NCI-H1092 (cell line): ENCODE results near the gene BBC3.

Source experiments
- DNase-seq: peaks from one replicate; lab custom pipeline; 2025; lab: John Stamatoyannopoulos, UW

Gene BBC3

DNA sequence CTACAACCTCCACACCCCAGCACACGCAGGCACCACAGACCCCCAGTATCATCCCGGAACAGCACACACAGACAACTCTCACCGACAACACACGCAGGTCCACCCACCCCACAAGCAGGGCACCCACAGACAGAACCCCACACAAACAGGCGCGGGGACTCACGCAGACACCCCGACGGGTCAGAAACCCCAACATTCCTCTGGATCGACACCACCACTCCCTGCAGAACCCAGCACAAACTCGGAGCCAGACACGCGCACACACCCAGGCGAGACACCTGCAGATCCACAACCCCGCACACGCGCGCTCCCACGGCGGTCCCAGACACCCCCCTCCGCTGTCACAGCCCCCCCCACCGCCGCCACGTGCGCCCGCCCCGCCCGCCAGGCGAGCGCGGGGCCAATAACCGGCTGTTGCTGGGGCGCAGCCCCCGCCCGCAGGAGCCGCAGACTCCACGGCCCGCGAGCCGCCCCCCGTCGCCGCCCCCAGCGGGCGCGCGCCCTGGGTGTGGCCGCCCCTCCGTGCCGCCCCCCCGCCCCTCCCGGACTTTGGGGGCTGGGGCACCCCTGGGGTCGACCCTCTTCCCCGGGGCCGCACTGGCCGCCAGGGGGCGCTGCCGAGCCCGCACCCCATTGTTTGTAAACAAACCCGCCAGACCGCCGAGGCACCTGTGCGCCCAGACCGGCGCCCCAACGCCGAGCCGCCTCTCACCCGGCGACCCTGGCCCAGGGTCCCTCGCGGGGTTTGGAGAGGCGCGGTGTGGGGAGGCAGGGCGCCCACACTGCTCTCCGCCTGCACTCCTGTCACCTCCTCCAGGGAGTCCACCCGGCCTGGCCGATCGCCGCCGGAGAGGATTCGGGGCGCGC is 712 bp downstream of the BBC3 start:
- no peak for DNase-seq

DNA sequence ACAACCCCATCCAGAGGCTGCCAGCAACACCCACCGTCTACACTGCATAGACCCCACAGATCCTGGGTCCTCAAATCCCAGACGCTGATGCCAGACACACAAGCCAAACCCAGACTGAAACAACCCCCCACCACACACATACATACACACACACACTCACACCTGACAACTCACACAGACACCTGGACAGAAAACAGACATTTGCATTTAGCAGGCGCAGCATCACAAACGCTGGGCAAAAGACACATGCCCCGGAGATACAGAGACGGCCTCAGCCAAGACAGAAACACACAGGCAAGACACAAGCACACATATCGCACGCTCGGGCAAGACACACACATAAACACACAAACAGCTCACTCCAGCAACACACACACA is 1.3 kb downstream of the BBC3 start:
- no peak for DNase-seq

DNA sequence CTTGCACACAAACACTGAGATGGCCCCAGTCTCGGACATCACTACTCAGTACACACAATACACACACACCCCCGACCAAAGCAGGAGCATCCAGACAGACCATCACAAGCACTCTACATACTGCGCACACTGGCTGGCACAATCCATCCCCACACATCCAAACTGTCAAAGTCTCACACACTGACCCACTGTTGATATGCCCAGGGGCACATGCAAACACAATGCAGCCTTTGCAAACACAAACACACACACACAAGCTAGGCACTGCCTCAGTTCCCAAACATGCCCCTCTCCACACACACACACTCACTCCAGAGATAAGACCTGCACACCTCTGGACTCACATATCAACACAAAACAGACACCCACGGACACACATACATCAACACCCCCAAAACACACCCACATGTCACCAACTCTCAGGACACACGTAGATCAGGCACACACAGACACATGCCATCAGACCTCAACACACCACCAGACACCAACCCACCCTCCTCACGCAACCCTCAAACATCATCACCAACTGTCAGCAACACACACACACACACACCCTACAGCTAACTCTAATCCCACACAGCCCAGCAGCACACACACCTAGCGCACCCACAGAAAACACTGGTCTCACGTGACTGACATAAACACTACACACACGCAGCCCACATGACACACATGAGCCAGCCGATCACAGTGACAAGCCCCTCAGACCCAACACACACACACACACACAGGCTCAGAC is 1.9 kb downstream of the BBC3 start:
- no peak for DNase-seq

DNA sequence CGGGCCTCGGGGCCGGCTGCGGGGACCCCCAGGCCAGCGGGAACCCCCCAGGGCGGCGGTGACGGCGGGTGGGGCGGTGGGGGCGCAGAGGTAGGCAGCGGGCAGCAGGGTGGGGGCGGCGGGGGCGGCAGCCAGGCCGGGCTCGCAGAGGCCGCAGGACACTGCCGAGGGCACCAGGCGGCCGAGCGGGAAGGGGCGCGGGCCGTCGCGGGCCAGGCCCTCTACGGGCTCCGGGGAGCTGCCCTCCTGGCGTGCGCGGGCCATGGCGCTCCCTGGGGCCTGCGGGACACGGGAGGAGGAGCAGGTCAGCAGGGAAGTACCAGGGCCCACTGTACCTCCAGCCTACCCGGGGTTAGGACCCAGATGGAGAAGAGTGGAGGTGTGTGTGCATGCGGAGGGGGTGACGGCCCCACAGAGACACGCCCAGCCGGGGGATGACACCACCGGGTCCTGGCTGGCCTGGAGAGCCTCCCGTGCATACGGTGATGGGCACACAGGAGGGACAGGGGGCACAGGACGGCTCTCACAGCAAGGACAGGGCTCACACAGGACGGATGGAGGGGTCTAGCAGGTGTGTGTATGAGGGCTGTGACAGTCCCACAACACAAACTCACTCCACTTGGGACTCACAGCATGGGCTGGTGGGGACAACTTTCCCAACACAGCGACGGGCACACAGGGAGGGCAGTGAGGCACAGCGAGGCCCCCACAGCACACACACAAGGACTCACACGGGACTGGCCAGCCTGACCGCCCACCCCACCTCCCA is 2.6 kb downstream of the BBC3 start:
- DNase-seq, result no peak

DNA sequence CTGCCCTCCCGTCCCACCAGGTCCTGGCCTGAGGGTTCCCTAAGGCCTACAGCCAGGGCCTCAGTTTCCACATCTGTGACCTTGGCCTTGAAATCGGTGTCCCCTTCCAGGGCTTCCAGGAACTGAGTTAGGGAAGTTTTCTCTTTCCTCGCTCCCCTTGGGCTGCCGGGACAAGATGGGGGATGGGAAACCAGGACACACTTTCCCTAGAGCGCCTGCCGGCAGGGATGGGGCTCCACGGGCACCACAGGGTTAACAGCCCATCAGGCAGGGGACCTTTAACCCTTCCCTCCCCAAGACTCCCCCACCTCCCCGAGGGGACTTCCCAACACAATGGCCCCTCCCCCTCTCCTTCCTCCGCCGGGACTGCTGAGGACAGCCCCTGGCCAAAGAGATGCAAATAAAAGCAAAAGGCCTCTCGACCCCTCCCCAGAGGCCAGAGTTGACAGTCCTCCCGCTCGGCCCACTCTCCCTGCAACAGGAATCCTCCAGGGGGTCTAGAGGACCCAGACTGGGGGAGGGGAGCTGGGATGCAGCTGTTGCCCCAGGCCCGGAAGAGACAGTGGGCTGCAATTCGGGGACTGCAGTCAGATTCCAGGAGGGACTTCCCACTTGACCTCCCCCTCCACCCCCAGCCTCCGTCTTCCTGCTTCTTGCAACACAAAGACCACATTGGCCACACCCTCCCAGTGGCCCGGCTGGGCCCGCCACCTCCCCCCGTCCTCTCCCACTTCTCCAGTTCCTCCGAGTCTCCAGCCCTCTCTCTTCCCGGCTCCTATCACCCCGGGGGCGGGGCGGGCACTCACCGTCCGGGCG is 3.4 kb downstream of the BBC3 start:
- DNase-seq, result no peak

DNA sequence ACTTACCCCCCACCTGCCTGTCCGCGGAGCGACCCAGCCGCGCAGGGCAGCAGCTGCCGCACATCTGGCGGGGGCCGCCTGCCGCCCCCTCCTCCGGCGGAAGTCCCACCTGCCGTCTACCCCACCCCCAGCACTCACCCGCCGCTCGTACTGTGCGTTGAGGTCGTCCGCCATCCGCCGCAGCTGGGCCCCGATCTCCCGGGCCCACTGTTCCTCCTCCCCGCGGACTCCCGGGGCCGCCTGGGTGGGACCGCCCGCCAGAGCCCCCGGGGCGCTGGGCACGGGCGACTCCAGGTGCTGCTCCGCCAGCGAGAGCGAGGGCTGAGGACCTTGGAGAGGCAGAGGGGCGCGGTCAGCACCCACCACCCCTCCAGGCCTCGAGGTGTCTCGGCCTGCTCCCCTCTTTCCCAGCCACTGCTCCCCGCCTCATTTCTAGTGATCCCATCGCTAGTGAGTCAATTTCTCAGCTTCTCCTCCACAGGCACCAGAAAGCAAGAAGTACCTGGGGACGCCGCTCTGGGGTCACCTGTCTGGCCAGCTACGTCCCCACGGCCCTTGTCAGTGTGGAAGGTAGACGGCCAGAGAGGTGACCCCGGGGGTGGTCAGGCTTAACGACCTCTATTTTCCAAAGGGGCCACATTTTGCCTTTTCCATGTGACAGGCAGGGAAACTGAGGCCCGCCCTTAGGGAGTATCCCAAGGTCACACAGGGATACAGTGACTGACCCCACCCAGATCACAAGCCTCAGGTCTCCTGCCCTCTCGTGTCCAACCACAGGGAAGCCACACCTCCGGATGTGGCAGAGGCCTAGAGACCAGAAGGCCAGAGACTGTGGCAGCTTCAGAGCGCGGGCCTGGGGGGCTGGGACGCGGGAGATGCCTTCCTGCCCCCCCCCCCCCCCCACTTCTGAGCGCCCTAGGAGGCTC is 4.3 kb downstream of the BBC3 start:
- DNase-seq, result no peak

DNA sequence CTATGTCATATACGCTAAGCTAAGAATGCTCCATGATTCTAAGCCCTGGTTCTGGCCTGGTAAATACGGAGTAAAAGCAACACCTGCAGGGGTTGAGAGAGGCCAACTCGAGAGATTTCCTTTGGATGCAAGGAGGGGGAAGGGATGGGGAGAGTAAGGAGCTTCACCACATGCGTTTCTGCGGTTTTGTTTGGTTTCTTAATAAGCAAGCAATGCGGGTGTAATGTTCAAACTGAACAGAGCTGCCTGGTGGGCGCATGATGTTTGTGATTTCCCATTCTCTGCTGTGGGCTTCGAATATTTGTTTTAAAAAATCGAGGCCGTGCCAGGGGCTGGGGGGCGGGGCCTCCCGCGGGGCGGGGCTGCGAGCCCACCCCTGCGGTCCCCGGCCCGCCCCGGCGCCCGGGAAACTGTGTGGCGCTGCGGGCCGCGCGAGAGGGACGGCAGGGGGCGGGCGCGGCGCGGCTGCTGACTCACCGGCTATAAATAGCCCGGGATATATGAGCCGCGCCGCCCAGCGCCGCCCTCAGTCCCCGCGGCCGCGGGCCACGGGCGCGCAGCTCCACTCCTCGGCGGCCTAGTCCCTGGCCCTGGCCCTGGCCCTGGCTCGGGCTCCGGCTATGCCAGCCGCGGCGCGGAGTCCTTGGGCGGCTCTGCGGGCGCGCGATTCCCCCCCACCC is 5.1 kb downstream of the BBC3 start:
- DNase-seq, result peak; percentile 68

DNA sequence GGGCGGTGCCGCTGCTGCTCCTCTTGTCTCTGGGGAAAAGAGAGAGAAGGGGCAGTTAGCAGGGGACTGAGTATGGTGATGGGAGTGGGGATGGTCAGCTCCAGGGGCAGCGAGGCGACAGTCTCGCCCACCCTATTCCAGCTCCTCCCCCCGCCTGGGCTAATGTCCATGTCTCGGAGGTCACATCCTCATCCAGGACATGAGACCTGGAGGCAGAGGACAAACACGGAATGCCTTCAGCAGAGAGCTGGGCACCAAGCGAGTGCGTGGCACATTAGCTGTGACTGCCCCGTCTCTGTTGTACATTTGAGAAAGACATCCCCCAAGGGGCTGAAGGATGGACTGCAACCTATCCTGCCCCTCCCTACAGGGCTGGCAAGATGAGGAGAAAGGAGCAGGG is 9.1 kb downstream of the BBC3 start:
- no peak for DNase-seq

DNA sequence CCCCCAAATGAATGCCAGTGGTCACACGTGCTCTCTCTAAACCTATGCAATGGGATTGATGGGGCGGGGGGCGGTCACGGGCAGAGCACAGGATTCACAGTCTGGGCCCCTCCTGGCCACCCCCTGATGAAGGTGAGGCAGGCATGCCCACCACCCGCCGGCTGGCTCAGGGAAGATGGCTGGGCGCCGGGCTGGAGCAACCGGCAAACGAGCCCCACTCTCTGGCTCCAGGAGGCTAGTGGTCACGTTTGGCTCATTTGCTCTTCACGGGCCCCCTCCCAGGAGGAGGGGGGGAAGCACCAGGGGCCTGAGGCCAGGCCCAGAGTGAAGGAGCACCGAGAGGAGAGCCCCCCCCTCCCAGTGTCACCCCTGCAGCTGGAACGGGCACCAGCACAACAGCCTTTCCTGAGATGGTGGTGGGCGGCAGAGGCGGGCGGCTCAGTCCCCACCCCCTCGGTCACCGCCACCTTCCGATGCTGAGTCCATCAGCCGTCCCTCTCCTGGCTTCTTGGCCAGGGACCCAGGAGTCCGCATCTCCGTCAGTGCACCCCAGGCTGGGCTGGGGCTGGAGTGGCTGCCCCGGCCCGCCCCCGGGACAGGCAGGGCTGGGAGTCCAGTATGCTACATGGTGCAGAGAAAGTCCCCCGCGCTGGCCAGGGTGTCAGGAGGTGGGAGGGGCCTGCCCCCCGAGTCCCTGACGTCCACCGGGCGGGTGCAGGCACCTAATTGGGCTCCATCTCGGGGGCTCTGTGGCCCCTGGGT is 9.7 kb downstream of the BBC3 start:
- no peak for DNase-seq

DNA sequence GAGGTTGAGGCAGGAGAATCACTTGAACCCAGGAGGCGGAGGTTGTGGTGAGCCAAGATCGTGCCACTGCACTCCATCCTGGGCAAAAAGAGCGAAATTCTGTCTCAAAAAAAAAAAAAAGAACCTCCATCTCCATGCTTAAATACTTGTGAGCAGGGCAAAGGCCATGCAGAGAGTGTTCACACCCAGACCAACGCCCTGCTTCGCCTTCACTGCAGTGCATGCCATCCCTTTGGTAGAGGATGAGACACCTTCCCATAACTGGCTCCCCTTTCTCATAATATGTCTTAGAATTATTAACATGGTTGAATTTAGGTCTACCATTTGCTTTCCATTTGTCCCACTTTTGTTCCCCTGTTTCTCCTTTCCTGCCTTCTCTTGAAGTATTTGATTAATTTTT is 15.4 kb downstream of the BBC3 start:
- DNase-seq, result no peak

DNA sequence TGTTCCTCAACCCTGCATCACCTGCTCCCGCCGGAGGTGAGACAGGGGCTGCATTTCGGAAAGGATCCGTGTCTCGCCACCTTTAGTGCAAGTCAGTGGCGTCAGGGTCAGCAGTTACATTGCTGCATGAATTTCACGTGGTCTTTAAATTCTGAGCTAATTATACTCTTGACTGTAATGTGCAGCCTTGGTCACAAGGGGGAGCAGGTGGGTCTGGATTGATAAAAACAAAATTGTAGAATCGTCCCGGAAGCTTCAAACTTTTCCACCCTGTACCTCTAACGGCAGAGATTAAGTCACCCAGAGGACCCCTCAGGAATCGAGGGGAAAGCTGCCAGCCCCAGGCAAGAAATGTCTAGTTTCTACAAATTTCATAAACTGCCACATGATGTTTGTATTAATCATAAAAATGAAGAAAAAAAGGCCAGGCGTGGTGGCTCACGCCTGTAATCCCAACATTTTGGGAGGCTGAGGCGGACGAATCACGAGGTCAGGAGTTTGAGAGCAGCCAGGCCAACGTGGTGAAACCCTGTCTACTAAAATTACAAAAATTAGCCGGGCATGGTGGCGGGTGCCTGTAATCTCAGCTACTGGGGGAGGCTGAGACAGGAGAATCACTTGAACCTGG is 20.2 kb downstream of the BBC3 start:
- no peak for DNase-seq

DNA sequence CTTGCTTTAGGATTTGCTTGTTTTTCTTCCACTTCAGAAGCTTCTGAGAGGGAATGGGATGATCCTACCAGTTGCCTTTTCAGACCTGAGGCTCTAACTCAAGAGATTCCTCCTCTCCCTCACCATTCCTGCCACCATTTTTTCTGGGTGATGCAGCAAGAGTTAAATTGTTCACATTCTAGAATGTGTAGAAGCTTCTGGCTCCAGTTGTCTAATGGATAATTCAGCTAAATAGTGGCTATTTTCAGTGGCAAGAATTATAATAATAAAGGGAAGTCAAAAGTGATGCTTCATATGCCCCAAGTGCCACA is 20.9 kb downstream of the BBC3 start:
- no peak for DNase-seq

DNA sequence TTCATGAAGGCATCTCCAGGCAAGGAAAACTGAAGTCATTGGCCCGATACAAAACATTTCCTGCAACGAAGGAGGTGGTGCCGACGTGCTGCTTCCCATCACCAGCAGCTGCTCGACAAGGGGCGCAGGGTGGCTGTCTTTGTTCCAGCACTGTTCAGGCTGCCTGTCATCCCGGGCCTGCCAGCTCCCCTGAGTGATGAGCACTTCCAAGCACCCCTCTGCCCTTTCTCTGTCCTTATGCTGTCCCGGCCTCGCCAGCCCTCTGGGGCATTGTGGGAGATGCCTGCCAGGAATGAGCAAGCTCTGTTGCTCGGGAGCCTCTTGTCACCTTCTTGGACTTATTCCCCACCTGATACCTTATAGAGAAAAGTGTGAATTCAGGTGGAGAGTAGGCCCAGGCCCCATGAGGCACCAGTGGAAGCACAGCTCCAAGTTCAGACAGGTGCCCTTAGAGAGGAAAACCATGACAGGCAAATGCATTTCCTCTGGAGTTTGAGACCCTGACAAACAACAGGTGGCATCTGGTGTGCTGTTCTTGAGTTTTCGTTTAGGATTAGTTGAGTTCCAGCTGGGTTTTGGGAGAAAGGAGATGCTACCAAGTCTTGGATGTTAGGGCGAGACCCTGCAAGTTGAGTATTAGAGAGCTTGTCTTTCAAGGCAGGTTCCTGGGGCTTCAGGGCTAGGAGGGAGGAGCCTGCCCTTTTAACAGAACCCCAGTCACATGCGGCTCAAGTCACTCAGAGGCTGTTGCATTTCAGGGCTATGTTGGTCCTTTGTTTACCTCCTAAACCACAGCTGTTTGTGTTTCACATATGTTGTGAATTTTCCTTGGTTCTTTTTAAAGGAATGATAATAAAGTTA is 21.4 kb downstream of the BBC3 start:
- DNase-seq, result no peak

DNA sequence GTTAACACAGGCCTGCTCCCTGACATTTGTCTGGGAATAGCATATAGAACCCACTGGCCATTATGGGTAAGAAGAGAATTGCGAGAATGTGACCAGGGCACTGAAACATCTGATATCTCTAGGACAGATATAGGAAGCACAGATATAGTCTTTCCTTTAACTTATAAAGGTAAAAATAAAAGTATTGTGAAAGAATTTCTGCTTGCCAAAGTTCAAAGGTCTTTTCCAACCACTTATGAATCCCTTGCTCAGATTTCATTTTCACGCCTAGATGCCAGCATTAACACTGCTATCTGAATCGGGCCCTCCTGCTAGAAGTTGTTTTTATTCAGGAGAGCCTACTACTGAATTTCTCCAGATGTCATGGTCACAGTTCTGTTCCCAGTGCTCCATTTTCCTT is 27.7 kb downstream of the BBC3 start:
- DNase-seq, result no peak

DNA sequence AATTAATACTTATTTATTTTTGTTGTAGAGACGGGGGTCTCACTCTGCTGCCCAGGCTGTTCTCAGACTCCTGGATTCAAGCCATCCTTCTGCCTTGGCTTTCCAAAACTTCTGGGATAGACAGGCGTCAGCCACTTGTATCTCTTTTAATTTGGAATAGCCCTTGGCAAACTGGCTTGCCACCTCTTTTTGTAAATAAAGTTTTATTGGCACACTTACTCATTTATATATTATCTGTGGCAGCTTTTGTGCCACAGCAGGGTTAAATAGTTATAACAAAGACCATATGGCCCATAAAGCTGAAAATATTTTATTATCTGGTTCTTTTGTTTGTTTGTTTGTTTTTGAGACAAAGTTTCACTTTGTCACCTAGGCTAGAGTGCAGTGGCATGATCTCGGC is 30.5 kb downstream of the BBC3 start:
- no peak for DNase-seq

DNA sequence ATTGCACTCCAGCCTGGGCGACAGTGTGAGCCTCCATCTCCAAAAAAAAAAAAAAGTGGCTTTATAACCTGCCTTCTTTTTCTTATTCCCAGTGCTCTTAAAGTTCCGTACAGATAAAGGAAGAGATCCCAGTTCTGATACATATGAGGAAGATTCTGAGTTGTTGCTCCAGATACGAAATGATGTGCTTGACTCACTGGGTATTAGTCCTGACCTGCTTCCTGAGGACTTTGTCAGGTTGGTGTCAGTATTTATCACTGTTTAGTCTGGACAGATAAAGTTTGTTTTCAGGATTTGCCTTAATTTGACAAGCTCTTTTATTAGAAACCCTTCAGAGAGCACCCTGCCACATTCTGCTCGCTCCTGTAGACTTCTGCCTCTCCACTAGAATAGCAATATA is 33.9 kb downstream of the BBC3 start:
- no peak for DNase-seq

DNA sequence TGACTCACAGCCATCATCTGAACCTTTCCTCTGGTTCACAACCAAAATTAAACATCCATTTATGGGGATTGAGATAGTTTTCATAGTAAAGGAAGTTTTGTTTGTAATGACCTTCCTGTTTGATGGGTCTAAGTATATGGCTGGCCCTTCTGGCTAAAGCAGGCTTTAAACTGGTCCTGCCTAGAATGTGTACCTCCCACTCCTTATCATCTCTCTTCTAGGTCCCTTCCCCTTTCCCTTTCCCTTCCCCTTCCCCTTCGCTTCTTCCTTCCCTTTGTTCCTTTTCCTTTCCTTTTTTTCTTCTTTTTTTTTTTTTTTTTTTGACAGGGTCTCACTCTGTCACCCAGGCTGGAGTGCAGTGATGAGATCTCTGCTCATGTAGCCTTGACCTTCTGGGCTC is 35.6 kb downstream of the BBC3 start:
- DNase-seq, result no peak

DNA sequence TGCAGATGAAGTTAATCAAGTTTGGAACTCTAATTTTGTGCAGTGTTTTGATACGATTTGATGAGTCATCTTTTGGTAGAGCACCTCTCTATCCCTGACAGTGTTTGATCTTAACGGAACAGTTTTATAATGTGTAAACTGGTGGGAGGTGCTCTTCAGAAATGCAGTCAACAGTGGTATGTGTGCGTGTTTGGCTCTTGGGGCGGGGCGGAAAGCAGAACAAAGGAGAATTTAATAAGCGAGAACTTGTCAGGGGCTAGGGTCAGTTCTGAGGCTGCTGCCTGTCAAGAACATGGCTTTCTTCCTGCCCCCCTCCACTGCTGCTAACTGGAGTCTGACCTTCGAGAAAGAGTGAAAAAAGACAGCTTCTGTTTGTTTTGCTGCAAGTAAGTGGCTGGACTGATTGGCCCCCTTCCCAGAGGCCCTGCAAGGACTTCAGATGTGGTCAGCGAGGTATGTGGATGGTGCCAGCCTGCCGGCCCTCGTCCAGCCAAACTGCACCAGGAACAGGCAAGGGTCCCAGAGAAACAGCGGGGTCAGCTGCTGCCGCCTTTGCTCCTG is 40.8 kb downstream of the BBC3 start:
- DNase-seq, result no peak
